ENCODE results near the gene PAM.

GRCh38 chr5:102750151-102750834, 4.8 kb upstream of the PAM start:
- TF ChIP-seq CTCF (IDR thresholded peaks at IDR 0.05; ENCODE audit: low read depth, low read length, missing input control), result no peak
- TF ChIP-seq EGR1 (IDR thresholded peaks at IDR 0.05; ENCODE audit: low read depth in 2 of 2), result no peak
- TF ChIP-seq ATF3 (IDR thresholded peaks at IDR 0.05), result no peak
- no peak for TF ChIP-seq RXRA (IDR thresholded peaks at IDR 0.05)
- no peak for TF ChIP-seq REST (IDR thresholded peaks at IDR 0.05)
- no peak for TF ChIP-seq YY1 (IDR thresholded peaks at IDR 0.05)
- no peak for TF ChIP-seq TAF1 (conservative IDR thresholded peaks at IDR 0.05)
- no peak for TF ChIP-seq MAX (IDR thresholded peaks at IDR 0.05)
